HG03159 (cell line): ENCODE results near the gene DEPDC7.
A peak's percentile ranks its signal among the peaks of the same experiment; 100 is the strongest.
"Not testable (repeated sequence)": the region's sequence is repeated elsewhere in the genome, so short reads cannot be mapped to it uniquely, and the experiment has no call there.

Experiments used
- ATAC-seq: cut with Tn5 transposase; IDR thresholded peaks from one replicate; pipeline ENCODE4 v1.9.1; 2021; ENCODE audit warnings: mild to moderate bottlenecking, moderate library complexity; ENCODE audit not compliant: unreplicated experiment

Gene DEPDC7

GRCh38 chr11:33021937-33022336, 6.3 kb downstream of the DEPDC7 start:
- ATAC-seq = no peak

- no peak for ATAC-seq
These were observed 9.7 kb downstream of the DEPDC7 start for GRCh38 chr11:33025339-33025722.

- no peak for ATAC-seq
These were observed 11.6 kb downstream of the DEPDC7 start for GRCh38 chr11:33027233-33027632.

GRCh38 chr11:33027846-33028536, 12.3 kb downstream of the DEPDC7 start:
- no peak for ATAC-seq

- ATAC-seq = no peak
These were observed 12.8 kb downstream of the DEPDC7 start for GRCh38 chr11:33028537-33028914.

GRCh38 chr11:33029218-33029617, 13.5 kb downstream of the DEPDC7 start:
- not testable (repeated sequence) for ATAC-seq

- ATAC-seq = no peak
These were observed 17.8 kb downstream of the DEPDC7 start for GRCh38 chr11:33033493-33033892.

- ATAC-seq = no peak
These were observed 19.3 kb downstream of the DEPDC7 start for GRCh38 chr11:33035011-33035410.

GRCh38 chr11:33039274-33040032, 23.8 kb downstream of the DEPDC7 start, which contains the start of gene TCP11L1:
TSS of gene TCP11L1 (plus strand) at chr11:33039572. CDS start at chr11:33043774, 4,202 bp downstream.
- peak; percentile 71 for ATAC-seq

- ATAC-seq = peak; percentile 40
These were observed 24.6 kb downstream of the DEPDC7 start for GRCh38 chr11:33040033-33040861.

GRCh38 chr11:33040862-33041453, 25.3 kb downstream of the DEPDC7 start:
- ATAC-seq = no peak

GRCh38 chr11:33043221-33043830, 27.6 kb downstream of the DEPDC7 start:
- ATAC-seq = no peak

GRCh38 chr11:33044285-33044756, 28.6 kb downstream of the DEPDC7 start:
- ATAC-seq = no peak

GRCh38 chr11:33045551-33046255, 30.0 kb downstream of the DEPDC7 start:
- ATAC-seq = no peak

- ATAC-seq = not testable (repeated sequence)
These were observed 33.0 kb downstream of the DEPDC7 start for GRCh38 chr11:33048701-33049100.

- ATAC-seq = not testable (repeated sequence)
These were observed 34.1 kb downstream of the DEPDC7 start for GRCh38 chr11:33049565-33050408.

GRCh38 chr11:33052231-33052630, 36.6 kb downstream of the DEPDC7 start:
- no peak for ATAC-seq

GRCh38 chr11:33055375-33055774, 39.7 kb downstream of the DEPDC7 start:
- ATAC-seq = no peak

- no peak for ATAC-seq
These were observed 41.6 kb downstream of the DEPDC7 start for GRCh38 chr11:33057284-33057683.
